Effector memory CD4-positive, alpha-beta T cell (primary cell): ENCODE data around the gene MCM9.
"Not testable (repeated sequence)": the region's sequence is repeated elsewhere in the genome, so short reads cannot be mapped to it uniquely, and the experiment has no call there.

Source experiments
- DNase-seq, 3 donors: peaks; one replicate each; pipeline ENCODE4 v3.0.0-alpha.2; 2020
- H3K27ac ChIP-seq: 2 replicates; pipeline ENCODE4 v1.7.0; 2013; ENCODE audit warnings: mild to moderate bottlenecking, low read length, moderate library complexity; ENCODE audit not compliant: insufficient read depth, poor library complexity, severe bottlenecking
- H3K27me3 ChIP-seq: replicated peaks from 2 replicates; pipeline ENCODE4 v1.7.0; 2013; ENCODE audit warnings: mild to moderate bottlenecking, low read length; ENCODE audit not compliant: insufficient read depth, control insufficient read depth, poor library complexity, severe bottlenecking
- H3K36me3 ChIP-seq: 2 replicates; pipeline ENCODE4 v1.7.0; 2013; ENCODE audit warnings: mild to moderate bottlenecking, low read length, moderate library complexity; ENCODE audit not compliant: control insufficient read depth, insufficient read depth
- H3K4me1 ChIP-seq: 2 replicates; pipeline ENCODE4 v1.7.0; 2013; ENCODE audit warnings: low read length, mild to moderate bottlenecking; ENCODE audit not compliant: control insufficient read depth, insufficient read depth, poor library complexity, severe bottlenecking
- H3K4me3 ChIP-seq: 2 replicates; pipeline ENCODE4 v1.7.0; 2013; ENCODE audit warnings: low read length, low read depth, mild to moderate bottlenecking; ENCODE audit not compliant: insufficient read depth, poor library complexity, severe bottlenecking
- H3K9me3 ChIP-seq: 2 replicates; pipeline ENCODE4 v1.7.0; 2013; ENCODE audit warnings: mild to moderate bottlenecking, low read length, moderate library complexity; ENCODE audit not compliant: control insufficient read depth

The MCM9 gene

GRCh38 chr6:118815495-118815894, 119.5 kb downstream of the MCM9 start:
- no peaks in the 10 kb centered on the region for H3K9me3 ChIP-seq
- no peaks in the 10 kb centered on the region for H3K27me3 ChIP-seq
- H3K4me1 ChIP-seq: peaks cover 4% of the 10 kb centered on the region
- H3K36me3 ChIP-seq: no peaks in the 10 kb centered on the region
- no peak overlapping the region for H3K4me3 ChIP-seq
- H3K27ac ChIP-seq: no peak overlapping the region
- no peak for DNase-seq

GRCh38 chr6:118813775-118814174, 121.2 kb downstream of the MCM9 start:
- no peak for DNase-seq
- Histone ChIP-seq H3K27me3 (no peaks in the 10 kb centered on the region), H3K4me1 (peaks cover 20% of the 10 kb centered on the region), H3K36me3 (no peaks in the 10 kb centered on the region), H3K9me3 (no peaks in the 10 kb centered on the region), H3K4me3 (no peak overlapping the region), H3K27ac (no peak overlapping the region)

- no peak overlapping the region for H3K4me3 ChIP-seq
- no peak overlapping the region for H3K27ac ChIP-seq
- DNase-seq: no peak
- no peaks in the 10 kb centered on the region for H3K36me3 ChIP-seq
- no peaks in the 10 kb centered on the region for H3K27me3 ChIP-seq
- H3K4me1 ChIP-seq: peaks cover 22% of the 10 kb centered on the region
- no peaks in the 10 kb centered on the region for H3K9me3 ChIP-seq
These were observed 122.0 kb downstream of the MCM9 start for GRCh38 chr6:118812970-118813369.

DNA sequence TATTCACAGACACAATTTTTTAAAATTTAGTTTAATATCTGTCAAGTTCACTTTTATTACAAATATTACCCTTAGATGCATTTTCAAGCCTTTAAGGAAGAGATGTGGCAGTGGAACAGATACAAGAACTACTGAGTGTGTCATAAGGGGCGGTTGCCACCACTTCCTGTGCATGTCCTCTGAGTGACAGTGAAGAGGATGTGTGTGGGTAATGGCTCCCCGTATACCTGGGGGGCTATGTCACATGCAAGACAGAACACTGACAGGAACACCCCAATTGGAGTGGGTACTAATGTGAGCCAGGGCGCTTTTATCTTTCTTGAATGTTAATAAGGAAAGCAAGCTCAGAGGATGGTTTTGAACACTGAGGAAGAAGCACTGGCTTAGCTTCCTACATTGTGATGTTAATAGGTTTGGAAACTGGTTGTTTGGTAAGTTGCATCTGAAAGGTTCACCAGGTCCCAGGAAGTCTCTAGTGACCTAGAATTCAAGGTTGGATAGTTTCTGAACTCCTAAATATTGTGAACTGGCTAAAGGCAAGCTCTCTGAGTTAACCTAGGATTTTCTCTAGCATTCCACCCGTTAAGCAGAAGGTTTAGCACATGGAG, 124.4 kb downstream of the MCM9 start:
- H3K4me3 ChIP-seq: peak overlapping the region; percentile 22
- no peaks in the 10 kb centered on the region for H3K9me3 ChIP-seq
- H3K27ac ChIP-seq: peak overlapping the region; percentile 44
- DNase-seq: peak; percentile 57 to 62 (median 58)
- peaks cover 22% of the 10 kb centered on the region for H3K4me1 ChIP-seq
- no peaks in the 10 kb centered on the region for H3K36me3 ChIP-seq
- H3K27me3 ChIP-seq: no peaks in the 10 kb centered on the region

DNA sequence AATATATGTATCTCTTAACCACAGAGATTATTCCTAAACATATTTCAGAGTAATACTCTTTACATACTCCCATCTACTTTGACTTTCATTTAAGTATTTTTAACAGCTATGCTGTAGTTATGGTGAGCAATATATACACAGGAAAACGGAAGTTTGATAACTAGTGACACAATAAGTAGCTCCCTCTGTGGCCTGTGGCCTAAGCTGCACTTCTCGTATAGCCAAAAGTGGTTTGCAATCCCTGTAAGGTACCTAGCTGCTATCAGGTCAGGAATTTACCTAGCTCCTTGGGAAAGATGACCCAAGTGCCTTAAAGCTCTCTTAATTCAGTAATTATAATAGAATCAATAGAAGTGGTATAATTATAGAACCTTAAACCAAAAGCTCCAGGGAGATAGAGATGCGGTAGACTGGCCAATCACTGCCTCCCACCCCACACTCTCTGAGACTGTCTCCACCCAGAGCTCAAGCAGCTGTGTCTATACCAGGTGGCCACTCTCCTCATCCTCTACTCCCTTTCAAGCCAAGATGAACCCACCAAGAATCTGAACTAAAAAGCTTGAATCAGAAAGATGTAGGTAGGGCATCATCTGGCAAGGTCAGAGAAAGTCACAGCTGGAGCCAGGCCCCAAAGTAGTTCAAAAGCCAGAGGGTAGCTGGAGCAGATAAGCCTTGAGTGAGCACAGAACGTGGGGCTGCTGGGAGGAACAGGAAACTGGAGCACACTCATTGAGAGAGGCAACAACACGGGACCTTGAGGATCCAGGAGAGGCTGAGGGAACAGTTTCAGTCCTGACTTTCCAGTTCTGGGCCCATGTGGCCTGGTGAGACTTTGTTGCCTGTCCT, 125.9 kb downstream of the MCM9 start:
- peak overlapping the region; percentile 30 for H3K27ac ChIP-seq
- no peaks in the 10 kb centered on the region for H3K36me3 ChIP-seq
- DNase-seq: no peak
- no peaks in the 10 kb centered on the region for H3K27me3 ChIP-seq
- H3K4me1 ChIP-seq: peaks cover 22% of the 10 kb centered on the region
- no peaks in the 10 kb centered on the region for H3K9me3 ChIP-seq
- H3K4me3 ChIP-seq: no peak overlapping the region

- Histone ChIP-seq H3K4me1 (peaks cover 14% of the 10 kb centered on the region), H3K36me3 (no peaks in the 10 kb centered on the region), H3K9me3 (no peaks in the 10 kb centered on the region), H3K27ac (no peak overlapping the region), H3K27me3 (no peaks in the 10 kb centered on the region), H3K4me3 (no peak overlapping the region)
- no peak for DNase-seq
These were observed 130.9 kb downstream of the MCM9 start for GRCh38 chr6:118804091-118804490.

DNA sequence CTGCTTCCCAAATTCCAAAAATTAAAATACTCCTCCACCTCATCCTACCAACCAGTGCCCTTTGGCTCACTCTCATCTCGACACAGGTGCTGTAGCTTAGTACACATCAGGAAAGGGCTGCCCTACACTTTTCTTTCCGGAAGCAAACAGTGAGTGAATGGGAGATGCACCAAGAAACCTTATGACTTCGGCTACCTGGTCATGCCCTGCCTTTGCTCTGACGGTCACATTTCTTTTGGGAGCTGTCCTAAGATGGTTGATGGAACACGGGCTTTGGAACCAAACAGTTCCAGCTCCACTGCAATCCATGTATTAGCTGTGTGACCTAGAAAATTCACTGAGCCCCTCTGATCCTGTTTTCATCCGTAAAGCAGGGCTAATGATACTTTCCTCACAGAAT, 133.7 kb downstream of the MCM9 start:
- peaks cover 9% of the 10 kb centered on the region for H3K4me1 ChIP-seq
- DNase-seq: no peak
- H3K27ac ChIP-seq: no peak overlapping the region
- H3K4me3 ChIP-seq: no peak overlapping the region
- no peaks in the 10 kb centered on the region for H3K27me3 ChIP-seq
- no peaks in the 10 kb centered on the region for H3K36me3 ChIP-seq
- H3K9me3 ChIP-seq: no peaks in the 10 kb centered on the region

GRCh38 chr6:118800394-118801071, 134.4 kb downstream of the MCM9 start:
- peaks cover 7% of the 10 kb centered on the region for H3K9me3 ChIP-seq
- H3K27me3 ChIP-seq: no peaks in the 10 kb centered on the region
- H3K4me3 ChIP-seq: peak overlapping the region; percentile 15
- H3K27ac ChIP-seq: peak overlapping the region; percentile 35
- DNase-seq: peak; percentile 55 to 71 (median 65)
- H3K4me1 ChIP-seq: peaks cover 9% of the 10 kb centered on the region
- H3K36me3 ChIP-seq: no peaks in the 10 kb centered on the region

DNA sequence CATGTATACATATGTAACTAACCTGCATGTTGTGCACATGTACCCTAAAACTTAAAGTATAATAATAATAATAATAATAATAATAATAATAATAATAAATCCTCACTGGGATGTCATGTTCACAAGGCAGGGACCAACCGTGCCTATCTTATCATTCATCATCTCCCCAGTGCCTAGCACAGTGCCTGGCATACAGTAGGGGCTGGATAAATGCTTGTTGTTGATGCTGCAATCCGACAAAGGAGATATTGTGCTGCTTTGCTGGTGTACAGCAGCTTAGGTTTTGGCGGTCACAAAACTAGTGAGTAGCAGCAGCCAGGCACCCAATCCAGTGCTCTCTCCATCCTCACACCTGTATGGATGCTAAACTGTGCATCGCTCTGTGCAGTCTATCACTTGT, 135.1 kb downstream of the MCM9 start:
- Histone ChIP-seq H3K27ac (peak overlapping the region; percentile 35), H3K4me1 (peaks cover 9% of the 10 kb centered on the region)
- DNase-seq: no peak

GRCh38 chr6:118796548-118796947, 138.4 kb downstream of the MCM9 start:
- not testable (repeated sequence) for H3K9me3 ChIP-seq, H3K36me3 ChIP-seq, H3K4me1 ChIP-seq, H3K4me3 ChIP-seq, H3K27me3 ChIP-seq
- peak; percentile 55 to 74 (median 65) for DNase-seq
- peak overlapping the region; percentile 48 for H3K27ac ChIP-seq

More for the DNA sequence above, 135.1 kb downstream of the MCM9 start:
- Histone ChIP-seq H3K27me3 (no peaks in the 10 kb centered on the region), H3K4me3 (no peak overlapping the region), H3K36me3 (no peaks in the 10 kb centered on the region), H3K9me3 (peaks cover 8% of the 10 kb centered on the region)
